Endothelial cell (in vitro differentiated cells): ENCODE results near the gene ECHS1. TPM values are rescaled to one million over a fixed set of nuclear protein-coding genes. Genes with fewer than 3 reads are reported as not detected.
A peak's percentile ranks its signal among the peaks of the same experiment; 100 is the strongest.

Source experiments
- DNase-seq: peaks from one replicate; pipeline ENCODE4 v3.0.0; 2021; ENCODE audit warnings: low spot score
- H3K27ac Mint-ChIP-seq: one replicate; pipeline ENCODE4 v1.8.0; 2021; ENCODE audit warnings: mixed read lengths, inconsistent platforms; ENCODE audit not compliant: unreplicated experiment
- H3K27me3 Mint-ChIP-seq: one replicate; pipeline ENCODE4 v1.8.0; 2021; ENCODE audit warnings: mild to moderate bottlenecking, moderate library complexity, mixed read lengths, inconsistent platforms; ENCODE audit not compliant: unreplicated experiment
- H3K36me3 Mint-ChIP-seq: one replicate; pipeline ENCODE4 v1.8.0; 2021; ENCODE audit warnings: mild to moderate bottlenecking, low read depth, mixed read lengths, inconsistent platforms; ENCODE audit not compliant: unreplicated experiment
- H3K4me1 Mint-ChIP-seq: one replicate; pipeline ENCODE4 v1.8.0; 2021; ENCODE audit warnings: mild to moderate bottlenecking, mixed read lengths, inconsistent platforms; ENCODE audit not compliant: unreplicated experiment
- H3K4me3 Mint-ChIP-seq: one replicate; pipeline ENCODE4 v1.8.0; 2021; ENCODE audit warnings: mild to moderate bottlenecking, mixed read lengths, inconsistent platforms; ENCODE audit not compliant: unreplicated experiment
- H3K9me3 Mint-ChIP-seq: one replicate; pipeline ENCODE4 v1.8.0; 2021; ENCODE audit warnings: mixed read lengths, inconsistent platforms; ENCODE audit not compliant: unreplicated experiment
- total RNA-seq: library from RNA; stranded (reverse); fragmentation: NEBNext Ultra II Directional; extraction: Animal tissue kit (Norgen Biotek cat#: 25700); gene quantifications from one replicate; pipeline ENCODE4 v1.2.1, GENCODE V29; 2021; ENCODE audit not compliant: unreplicated experiment
- TF ChIP-seq, protein P1 (sequence below): fragments of 200-600 bp; sonication (generic); IDR thresholded peaks from one replicate; pipeline ENCODE4 v1.5.0; 2021; ENCODE audit warnings: antibody characterized with exemption; ENCODE audit not compliant: unreplicated experiment

ECHS1 gene
- total RNA-seq, 1 donor from 2014 or later = 69.6 TPM

DNA sequence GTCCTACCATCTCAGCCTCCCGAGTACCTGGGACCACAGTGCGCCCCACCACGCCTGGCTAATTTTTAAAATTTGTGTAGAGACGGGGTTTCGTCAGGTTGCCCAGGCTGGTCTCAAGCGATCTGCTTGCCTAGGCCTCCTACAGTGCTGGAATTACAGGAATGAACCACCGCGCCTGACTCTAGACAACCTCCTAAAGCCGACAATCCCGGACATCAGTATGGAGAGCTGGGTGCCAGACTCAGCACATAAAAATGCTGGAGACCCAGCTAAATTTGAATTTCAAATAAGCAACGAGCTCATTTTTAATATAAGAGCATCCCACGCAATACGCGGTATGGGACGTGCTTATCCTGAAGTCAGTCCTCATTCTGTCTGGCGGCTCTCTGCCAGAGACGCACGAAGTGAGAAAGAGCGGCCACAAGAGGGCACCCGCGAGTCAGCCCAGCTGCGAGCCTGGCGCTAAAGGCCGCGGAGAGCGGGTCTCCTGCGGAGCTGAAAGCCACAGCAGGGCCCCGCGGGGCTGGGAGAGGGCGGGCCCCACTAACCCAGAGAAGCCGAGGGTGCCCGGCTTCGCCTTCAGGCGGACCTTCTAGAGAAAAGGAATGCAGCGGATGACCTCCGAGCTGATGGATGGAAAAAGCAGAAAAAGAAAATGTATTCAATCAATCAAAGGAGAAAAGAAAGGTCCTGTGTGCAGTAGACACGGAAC is 43.5 kb downstream of the ECHS1 start:
- H3K4me1 Mint-ChIP-seq = no peaks in the 10 kb centered on the region
- no peaks in the 10 kb centered on the region for H3K36me3 Mint-ChIP-seq
- TF ChIP-seq, protein P1, sequence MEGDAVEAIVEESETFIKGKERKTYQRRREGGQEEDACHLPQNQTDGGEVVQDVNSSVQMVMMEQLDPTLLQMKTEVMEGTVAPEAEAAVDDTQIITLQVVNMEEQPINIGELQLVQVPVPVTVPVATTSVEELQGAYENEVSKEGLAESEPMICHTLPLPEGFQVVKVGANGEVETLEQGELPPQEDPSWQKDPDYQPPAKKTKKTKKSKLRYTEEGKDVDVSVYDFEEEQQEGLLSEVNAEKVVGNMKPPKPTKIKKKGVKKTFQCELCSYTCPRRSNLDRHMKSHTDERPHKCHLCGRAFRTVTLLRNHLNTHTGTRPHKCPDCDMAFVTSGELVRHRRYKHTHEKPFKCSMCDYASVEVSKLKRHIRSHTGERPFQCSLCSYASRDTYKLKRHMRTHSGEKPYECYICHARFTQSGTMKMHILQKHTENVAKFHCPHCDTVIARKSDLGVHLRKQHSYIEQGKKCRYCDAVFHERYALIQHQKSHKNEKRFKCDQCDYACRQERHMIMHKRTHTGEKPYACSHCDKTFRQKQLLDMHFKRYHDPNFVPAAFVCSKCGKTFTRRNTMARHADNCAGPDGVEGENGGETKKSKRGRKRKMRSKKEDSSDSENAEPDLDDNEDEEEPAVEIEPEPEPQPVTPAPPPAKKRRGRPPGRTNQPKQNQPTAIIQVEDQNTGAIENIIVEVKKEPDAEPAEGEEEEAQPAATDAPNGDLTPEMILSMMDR = peak; percentile 89
- peak; percentile 92 for DNase-seq
- no peaks in the 10 kb centered on the region for H3K9me3 Mint-ChIP-seq
- H3K4me3 Mint-ChIP-seq = no peak overlapping the region
- H3K27ac Mint-ChIP-seq = no peak overlapping the region
- H3K27me3 Mint-ChIP-seq = peaks cover 35% of the 10 kb centered on the region

DNA sequence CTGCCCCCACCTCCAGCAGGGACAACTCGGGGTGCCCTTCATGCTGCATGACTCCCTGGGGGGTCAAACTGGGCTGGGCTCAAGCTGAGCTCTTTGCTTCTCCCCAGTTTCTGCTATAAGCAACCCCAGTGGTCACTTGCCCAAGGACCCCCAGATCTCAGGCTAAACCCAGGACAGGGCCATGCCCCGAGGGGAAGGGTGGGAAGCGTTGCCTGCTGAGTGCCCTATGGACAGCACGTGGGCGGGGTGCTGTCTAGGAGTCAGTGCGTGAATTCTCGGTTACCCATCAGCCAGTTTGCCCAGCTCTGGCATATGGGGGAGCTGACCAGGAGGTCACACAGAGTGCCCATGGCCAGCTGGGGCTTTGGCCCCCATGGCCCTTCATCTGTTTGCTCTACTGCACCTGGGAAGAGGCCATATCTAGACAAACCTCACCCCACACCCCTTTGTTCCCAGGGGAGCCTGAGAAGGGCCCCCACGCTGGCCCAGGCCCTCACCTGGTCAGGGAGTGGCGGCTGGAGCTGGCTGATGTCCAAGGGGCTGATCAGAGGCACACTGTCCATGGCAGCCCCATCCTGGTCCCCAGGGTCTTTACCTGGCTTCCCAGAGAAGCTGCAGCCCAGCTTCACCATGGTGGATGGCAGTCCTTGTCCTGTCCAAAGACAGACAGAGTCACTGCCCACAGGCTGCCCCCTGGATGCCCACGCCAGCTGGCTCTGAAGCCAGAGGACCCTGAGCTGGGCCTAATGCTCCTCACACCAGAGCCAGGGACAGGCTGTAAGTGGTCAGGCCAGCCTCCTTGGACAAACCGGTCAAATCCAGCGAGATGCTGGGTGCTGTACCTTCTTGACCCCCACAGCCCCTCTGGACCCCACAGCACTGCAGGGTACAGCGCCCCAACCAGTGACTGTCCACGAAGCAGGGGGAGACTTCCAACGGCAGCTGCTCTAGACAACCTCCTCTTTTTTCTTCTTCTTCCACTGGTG is 44.5 kb downstream of the ECHS1 start:
- DNase-seq = no peak
- no peak overlapping the region for H3K4me3 Mint-ChIP-seq
- no peaks in the 10 kb centered on the region for H3K36me3 Mint-ChIP-seq
- H3K27ac Mint-ChIP-seq = no peak overlapping the region
- no peaks in the 10 kb centered on the region for H3K4me1 Mint-ChIP-seq
- TF ChIP-seq, protein P1 = no peak
- H3K27me3 Mint-ChIP-seq = peaks cover 33% of the 10 kb centered on the region
- H3K9me3 Mint-ChIP-seq = no peaks in the 10 kb centered on the region

DNA sequence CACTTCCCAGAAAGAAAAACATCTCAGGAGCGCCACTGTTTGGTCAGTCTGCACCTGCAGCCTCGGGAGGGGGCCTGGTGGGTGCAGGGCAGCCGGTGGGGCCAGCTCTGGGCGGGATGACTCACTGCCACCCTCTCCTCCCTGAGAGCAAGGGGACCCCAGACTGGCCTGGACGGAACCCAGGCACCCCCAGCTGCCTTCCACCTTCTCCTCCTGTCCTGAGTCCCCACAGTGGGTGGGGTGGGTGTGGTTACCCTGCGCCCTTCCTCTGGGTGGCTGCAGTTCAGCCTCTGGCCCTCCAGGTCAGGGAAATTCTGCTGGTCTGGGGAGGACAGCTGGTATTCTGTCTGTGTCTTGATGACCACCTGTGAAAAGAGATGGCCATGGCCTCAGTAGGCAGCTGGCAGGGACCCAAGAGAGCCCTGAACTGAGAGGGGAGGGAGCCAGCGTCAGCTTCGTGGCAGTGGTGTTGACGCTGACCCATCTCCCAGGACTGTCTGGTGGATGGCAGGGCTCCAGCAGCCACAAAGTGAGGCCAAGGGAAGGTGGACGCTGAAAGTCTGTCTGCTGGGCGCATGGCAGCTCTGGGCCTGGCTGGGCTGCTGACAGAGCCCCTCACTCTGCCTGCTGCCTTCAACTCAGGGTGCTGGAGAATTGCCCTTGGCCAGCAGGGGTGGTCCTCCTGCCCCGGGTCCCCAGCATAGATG is 45.4 kb downstream of the ECHS1 start:
- Mint-ChIP-seq H3K4me3 (no peak overlapping the region), H3K27me3 (peaks cover 31% of the 10 kb centered on the region), H3K27ac (no peak overlapping the region), H3K4me1 (no peaks in the 10 kb centered on the region), H3K36me3 (no peaks in the 10 kb centered on the region), H3K9me3 (no peaks in the 10 kb centered on the region)
- DNase-seq = no peak
- TF ChIP-seq, protein P1 = no peak

- Mint-ChIP-seq H3K4me3 (no peak overlapping the region), H3K36me3 (no peaks in the 10 kb centered on the region), H3K9me3 (no peaks in the 10 kb centered on the region), H3K4me1 (no peaks in the 10 kb centered on the region), H3K27ac (no peak overlapping the region), H3K27me3 (peaks cover 30% of the 10 kb centered on the region)
- TF ChIP-seq, protein P1 = no peak
- DNase-seq = no peak
Measured at GRCh38 chr10:133326745-133327650, 46.2 kb downstream of the ECHS1 start.
